ENCODE measurements around the gene SLITRK5. TPM values are rescaled to one million over a fixed set of nuclear protein-coding genes. Genes with fewer than 3 reads are reported as not detected.

SLITRK5 gene
- total RNA-seq, 1 donor from 2014 or later = 0.03 TPM

- intact Hi-C loops (cut with DNase I) = no loop called here
- no peak for ATAC-seq (ENCODE audit: poor library complexity)
- DNase-seq = no peak
These were observed 27.1 kb downstream of the SLITRK5 start for GRCh38 chr13:87698268-87698667.

- ATAC-seq (ENCODE audit: poor library complexity) = no peak
- no peak for DNase-seq
- intact Hi-C loops (cut with DNase I) = no loop called here
These were observed 38.8 kb downstream of the SLITRK5 start for GRCh38 chr13:87709947-87710346.

GRCh38 chr13:87712012-87712411, 40.8 kb downstream of the SLITRK5 start:
- intact Hi-C loops (cut with DNase I) = no loop called here
- ATAC-seq (ENCODE audit: poor library complexity) (no peak), DNase-seq (no peak)

Data from Right ventricle myocardium superior (tissue), 1 donor.